ENCODE results near the gene GCLM.
"Not testable (repeated sequence)": the region's sequence is repeated elsewhere in the genome, so short reads cannot be mapped to it uniquely, and the experiment has no call there.

The GCLM gene, protein sequence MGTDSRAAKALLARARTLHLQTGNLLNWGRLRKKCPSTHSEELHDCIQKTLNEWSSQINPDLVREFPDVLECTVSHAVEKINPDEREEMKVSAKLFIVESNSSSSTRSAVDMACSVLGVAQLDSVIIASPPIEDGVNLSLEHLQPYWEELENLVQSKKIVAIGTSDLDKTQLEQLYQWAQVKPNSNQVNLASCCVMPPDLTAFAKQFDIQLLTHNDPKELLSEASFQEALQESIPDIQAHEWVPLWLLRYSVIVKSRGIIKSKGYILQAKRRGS

DNA sequence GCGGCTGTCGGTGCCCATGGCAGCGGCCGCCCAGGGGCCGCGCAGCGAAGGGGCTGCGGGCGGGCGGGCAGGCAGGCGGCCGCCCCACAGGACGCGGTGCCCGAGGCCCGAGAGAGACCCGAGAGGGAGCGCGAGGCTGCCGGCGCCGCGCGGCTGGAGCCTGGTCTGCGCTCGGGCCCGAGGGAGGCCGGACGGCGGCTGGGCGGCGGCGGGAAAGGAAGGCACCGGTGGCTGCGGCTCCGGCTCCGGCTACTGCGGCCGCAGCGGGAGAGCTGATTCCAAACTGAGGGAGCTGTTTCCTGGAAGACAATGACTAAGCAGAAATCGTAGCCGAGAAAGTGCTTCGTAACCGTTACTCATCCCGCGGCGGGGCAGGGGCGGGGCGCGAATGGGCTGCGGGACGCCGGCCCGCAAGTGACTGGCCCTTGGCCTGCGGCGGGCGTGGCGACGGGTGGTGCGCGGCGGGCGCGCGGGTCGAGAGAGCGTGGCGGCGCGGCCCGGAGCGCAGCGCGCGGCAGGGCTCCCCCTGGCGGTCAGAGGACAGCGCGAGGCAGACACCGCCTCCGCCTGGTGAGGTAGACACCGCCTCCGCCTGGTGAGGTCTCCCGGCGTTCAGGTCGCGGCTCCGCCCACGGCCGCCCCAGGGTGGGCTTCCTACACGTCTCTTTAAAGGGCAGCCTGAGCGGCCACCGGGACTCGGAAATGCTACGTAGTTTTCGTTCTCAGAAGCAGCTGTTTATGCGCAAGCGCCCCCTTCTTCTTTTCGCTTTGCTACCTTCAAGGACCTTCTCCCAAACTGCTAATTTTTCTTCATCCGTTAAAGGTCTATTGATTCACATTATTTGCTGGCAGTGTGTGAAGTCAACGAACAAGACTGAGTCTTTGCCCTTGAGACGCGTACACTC, at the start of gene GCLM:
Gene GCLM (minus strand): TSS at position 285 of the 905 bp plus-strand sequence. CDS start 267 bp downstream, at position 18.
- peak; percentile 95 for DNase-seq

DNA sequence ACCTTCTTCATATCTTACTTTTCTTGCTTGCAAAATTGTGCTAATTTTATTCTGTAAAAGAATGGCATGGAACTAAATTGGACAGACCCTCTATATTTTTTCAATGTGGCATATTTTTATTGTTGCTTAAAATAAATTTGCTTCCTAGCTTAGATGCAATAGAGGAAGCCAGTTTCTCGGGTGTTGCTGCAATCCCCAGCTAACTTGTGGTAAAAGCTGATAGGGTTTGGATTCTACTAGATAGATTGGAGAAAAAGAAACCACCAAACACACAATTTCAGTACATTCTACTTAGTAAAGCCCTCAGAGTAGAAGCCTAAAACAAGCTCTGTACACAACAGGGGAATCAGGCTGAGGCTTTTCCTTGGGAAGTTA, 49.5 kb upstream of the GCLM start:
- DNase-seq = no peak

DNA sequence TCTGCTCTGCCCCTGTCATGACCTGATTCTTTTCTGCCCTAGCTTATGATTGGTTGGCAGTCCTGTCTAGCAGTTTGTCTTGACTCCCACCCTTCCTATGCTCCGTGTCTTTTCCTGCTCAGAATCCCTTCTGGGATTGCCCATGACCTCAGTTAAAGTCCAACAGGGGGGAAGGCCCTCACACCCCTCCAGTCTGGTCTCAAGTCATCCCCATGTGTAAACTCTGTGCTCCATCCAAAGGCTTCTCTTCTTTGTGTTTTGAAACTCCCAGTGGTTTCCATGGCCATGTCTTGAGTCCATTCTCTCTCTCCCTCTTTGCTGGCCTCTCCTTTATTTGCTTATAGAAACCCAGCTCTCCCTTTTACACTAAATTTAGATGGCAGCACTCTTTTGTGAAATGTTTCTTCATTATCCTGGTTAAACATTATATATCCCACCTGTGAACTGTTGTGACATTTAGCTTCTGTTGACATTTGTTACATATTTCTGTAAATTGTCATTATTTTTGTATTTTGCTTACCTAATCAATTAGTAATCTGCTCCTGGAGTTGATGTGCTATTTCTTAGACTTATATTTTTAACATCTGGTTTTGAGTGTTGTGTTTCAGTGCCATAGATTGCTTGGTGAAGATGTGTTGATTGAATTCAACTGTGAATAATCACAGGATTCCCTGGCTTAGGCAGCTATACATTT, 48.9 kb upstream of the GCLM start:
- DNase-seq = no peak

DNA sequence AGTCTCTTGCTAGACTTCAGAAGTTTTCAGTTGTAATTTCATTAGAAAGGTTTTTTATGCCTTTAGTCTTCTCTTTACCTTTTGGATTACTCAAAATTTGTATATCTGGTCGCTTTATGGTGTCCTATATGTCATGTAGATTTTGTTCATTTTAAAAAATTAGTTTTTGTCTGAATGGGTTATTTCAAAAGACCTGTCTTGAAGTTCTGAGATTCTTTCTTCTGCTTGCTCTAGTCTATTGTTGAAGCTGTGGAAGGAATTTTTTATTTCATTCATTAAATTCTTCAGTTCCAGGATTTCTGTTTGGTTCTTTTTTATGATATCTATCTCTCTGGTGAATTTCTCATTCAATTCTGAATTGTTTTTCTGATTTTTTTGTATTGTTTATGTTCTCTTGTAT, 46.5 kb upstream of the GCLM start:
- DNase-seq = no peak

DNA sequence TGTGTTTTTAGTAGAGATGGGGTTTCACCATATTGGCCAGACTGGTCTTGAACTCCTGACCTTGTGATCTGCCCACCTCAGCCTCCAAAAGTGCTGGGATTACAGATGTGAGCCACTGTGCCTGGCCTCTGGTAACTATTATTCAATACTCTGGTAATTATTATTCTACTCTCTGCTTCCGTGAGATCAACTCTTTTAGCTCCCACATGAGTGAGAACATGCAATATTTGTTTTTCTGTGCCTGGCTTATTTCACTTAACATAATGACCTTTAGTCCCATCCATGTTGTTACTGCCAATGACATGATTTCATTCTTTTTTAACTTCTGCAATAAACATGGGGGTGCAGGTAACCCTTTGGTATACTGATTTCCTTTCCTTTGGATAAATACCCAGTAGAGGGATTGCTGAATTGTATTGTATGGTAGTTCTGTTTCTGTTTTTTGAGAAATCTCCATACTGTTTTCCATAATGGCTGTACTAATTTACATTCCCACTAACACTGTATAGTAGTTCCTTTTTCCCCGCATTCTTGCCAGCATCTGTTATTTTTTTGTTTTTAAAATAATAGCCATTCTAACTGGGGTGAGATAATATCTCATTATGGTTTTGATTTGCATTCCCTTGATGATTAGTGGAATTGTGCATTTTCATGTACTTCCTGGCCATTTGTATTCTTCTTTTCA, 37.9 kb upstream of the GCLM start:
- DNase-seq = not testable (repeated sequence)

DNA sequence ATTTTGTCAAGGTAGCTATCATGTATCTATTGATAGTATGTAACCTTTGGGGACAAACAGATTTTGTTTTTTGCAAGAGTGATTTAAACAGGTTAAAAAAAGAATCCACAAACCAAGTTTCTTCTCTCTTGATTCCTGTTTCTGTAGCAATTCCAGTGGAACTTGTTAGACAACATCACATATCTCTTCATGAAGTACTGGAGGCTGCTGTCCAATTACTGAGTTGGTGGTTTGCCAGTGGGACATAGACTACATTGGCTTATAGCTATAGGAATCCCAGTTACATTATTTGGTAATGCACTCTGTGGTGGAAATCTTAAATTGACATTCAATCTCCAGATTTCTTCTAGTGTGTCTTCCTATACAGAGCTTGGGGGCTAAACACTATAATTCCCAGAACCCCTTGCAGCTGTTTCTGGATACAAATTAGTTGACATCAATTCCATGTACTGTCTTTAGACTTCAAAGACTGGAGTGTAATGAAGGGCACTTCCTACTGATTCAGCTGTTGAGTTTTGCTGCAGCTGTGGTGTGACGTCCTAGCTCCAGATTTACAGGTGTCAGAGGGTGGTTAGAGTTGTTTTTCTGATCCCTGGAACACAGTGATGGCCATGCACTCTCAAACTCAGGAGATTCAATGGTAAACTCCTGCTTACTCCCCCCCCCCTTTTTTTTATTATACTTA, 29.4 kb upstream of the GCLM start:
- no peak for DNase-seq

DNA sequence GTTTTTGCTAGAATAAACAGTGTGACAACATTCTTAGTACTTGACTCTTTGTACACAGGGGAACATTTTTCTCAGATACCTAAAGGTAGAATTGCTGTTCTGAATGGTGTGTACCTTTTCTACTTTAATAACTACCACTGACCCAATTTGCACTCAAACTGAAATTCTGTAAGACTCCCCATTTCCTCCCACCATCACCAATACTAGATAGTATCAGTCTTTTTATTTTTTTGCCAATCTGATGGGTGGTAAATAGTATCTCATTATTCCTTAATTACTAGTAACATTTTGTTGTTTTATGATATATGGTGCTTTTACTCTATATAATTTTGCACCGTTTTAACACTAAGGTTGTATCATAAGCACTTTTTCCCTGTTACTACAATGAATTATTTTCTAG, 28.8 kb upstream of the GCLM start:
- no peak for DNase-seq

DNA sequence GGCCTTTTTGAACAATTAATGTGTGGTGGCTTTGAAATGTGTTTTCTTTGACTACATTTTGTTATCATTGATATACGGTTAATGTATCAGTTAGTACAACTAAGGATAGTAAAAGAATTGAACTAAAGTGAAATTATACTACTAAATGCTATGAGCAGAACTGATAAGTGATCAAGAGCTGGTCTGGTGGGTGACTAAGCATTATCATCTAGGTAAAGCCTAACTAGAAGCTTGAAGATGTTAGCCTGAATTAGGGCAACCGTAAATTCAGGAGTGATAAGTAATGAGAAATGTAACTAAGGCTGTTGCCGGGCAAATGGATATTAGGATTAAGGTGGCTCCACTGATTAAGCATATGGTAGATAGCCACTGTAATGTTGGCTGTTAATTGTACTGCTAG, 16.0 kb upstream of the GCLM start:
- no peak for DNase-seq

DNA sequence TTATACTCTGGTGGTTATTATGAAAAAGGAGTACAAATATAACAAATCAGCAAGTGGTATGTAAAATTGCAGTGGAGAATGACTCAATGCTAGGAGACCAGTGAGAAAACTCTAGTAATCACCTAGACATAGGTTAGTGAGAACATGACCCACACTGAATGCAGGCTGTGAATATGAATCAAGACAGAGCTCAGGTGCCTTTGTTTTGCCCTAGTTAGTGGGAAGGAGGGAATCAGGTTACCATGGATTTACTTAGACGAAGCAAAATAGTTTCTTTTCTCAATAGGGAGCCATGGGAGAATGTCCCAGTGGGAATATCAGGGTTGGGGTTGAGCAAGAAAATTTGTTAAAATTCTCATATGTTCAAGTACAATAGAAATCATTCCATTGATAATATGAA, 10.6 kb upstream of the GCLM start:
- no peak for DNase-seq

DNA sequence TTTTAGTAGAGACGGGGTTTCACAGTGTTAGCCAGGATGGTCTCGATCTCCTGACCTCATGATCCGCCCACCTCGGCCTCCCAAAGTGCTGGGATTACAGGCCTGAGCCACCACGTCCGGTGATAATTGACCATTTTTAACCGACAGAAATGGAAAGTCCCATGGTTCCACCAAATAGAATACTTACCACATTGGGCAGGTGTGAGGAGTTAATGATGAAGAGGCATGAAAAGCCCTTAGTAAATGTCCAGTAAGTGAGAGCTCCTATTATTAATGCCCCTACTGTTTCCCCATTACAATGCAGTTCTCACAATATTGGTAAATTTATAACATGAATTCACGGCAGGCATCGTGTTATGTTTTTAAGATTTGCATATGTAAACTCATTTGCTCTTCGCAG, 8.1 kb upstream of the GCLM start:
- no peak for DNase-seq

DNA sequence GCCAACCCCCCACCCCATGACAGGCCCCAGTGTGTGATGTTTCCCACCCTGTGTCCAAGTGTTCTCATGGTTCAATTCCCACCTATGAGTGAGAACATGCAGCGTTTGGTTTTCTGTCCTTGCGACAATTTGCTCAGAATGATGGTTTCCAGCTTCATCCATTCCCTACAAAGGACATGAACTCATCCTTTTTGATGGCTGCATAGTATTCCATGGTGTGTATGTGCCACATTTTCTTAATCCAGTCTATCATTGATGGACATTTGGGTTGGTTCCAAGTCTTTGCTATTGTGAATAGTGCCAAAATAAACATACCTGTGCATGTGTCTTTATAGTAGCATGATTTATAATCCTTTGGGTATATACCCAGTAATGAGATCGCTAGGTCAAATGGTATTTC, 1.6 kb upstream of the GCLM start:
- not testable (repeated sequence) for DNase-seq

DNA sequence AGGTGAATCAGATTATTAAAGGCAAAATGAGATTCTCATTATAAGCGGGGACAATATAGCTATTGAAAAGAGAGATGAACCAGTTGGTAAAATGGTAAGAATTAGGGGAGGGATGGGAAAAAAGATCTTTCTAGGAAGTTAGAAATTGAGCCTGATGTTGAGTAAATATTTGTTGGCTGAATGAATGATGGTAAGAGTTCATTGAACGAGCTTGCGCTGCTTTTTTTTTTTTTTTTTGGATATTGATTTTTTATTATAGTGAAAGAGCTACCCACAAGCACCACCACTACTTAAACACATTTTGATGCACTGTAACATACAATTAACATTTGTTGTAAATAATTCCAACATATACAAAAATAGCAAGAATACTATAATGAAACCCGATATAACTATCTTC, 1.1 kb upstream of the GCLM start:
- no peak for DNase-seq

DNA sequence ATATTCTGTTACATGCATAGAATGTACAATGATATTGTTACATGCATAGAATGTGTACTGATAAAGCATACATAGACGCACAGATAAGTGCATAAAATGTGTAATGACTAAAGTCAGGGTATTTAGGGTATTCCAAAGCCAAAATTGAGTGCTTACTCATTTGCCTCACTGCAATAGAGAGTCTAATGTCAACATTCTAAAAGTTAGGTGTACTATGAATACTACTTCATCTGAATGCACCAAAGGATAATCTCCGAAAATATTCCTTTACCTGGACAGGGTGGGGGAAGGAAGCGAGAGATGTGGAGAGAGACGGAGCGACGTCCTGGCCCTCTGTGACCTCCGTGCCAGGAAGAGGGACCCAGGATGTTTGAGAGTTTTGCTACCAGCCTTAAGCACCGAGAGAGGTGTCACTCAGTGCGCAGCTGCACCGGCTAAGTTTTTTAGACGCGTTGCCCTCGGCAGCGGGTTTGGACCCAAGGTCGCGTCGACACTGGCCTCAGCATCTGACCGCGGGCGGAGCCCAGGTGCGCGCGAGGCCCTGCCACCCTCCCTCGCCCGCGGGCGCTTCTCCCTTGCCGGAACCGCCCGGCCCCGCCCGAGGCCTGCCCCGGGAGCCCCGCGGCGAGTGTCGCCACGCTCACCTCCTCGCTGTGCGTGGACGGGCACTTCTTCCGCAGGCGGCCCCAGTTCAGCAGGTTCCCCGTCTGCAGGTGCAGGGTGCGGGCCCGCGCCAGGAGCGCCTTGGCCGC, 660 bp downstream of the GCLM start:
- peak; percentile 34 for DNase-seq

DNA sequence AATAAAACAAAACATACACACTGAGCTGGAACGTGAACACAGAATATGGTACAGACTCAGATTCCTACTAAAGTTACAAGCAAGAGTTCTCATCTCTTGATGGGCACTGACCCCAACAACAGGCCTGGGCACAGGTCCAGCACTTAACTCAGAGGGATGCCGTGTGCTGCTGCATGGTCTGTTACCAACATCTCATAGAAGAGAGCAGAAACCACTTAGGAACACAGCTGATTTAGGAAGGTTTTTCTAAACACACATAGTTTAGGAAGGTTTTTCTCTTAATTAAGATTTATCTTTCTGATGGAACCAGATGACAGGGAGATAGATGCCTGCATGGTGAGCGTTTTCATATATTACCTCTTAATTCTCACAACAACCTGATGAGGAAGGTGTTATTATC, 1.5 kb downstream of the GCLM start:
- peak; percentile 71 for DNase-seq

DNA sequence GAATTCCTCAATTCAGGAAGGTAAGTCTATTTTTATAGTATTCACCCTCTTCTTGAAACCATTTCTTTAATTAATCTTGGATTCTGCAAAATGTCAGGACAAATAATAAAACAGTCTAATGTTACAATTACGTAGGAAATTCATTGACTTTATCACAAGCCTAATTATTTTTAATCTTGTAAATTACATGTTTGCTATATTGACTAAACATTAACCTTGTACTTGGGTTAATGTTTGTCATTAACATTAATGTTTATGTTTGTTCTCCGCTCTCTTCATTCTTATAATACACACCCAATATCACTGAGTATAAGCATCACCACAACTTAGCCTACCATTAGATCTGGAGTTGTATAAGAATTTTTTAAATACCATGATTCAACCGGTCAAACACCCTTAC, 2.8 kb downstream of the GCLM start:
- no peak for DNase-seq

DNA sequence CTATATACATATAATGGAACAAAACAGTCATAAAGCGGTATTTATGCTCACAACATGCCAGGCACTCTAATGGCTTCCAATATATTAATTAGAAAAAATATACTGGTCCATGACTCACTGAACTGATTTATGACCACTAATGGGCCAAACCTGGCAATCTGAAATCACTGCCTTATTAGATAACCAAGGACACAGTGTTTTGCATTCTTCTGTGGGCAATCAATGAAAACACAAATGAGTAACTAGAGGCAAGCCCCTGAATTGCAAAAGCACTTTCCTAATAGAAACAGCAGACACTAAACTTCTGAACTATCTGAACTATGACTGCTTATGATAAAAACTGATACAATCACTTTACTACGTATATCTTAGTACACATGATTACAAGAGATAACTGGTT, 3.5 kb downstream of the GCLM start:
- DNase-seq = peak; percentile 64

DNA sequence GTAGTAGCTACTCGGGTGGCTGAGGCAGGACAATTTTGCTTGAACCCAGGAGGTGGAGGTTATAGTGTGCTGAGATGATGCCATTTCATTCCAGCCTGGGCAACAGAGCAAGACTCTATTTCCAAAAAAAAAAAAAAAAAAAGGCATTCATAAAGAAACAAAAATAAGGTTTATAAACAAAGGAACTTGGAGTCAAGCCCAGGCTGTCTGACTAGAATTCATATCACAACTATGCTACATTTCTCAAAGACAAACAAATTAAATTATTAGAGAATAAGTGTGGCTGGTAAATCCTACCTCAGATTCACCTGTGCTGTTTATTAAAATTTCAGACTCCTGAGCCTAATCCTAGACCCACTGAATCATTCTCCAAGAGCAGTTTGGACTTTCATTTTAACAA, 4.2 kb downstream of the GCLM start:
- DNase-seq = peak; percentile 4

DNA sequence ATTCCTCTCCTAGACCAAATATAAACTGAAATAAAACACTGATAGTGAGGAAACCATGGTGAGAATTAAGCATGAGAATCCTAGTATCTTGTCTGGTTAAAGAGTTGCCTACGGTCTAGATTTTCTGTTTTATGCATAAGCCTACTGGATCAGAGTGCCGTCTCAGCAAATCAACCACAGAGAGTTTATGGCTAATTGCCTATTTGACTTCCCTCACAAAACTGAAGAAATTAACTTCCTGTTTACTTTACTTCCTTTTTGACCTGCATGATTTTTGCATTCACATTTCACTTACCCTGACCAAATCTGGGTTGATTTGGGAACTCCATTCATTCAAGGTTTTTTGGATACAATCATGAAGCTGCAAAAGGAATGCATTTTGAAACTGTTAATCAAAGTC, 5.0 kb downstream of the GCLM start:
- peak; percentile 4 for DNase-seq

DNA sequence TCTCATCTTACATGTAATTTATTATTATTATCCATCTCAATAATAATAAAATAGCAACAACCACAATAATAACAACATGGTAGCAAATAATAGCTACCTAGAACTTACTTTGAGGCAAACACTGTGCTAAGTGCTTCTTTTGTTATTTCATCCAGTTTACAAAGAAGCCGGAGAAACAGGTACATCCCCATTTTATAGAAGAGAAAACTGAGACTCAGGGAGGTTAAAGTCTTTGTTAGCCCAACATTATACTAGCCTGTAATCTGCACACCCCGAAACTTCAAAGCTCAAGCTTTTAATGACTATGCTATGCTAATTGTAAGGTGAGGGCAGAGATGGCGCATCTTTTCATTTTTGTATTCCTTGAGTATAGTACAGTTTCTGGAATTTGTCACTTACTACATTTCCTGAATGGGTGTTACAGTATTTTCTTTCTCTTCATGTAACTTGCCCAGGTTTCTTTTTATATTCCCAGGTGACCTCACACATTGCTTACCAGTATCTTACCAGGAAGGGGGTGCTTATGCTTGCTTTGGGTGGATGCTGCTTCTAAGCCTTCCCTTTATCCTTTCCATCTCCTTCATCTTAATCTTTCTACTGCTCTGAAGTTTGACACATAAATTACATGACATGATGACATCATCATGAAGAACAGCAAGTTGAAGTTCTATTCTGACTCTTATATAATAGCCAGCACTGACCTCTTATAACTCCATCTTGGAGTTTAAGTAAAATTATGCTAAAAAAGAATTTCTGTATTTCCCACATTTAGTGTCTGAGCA, 8.3 kb downstream of the GCLM start:
- no peak for DNase-seq

DNA sequence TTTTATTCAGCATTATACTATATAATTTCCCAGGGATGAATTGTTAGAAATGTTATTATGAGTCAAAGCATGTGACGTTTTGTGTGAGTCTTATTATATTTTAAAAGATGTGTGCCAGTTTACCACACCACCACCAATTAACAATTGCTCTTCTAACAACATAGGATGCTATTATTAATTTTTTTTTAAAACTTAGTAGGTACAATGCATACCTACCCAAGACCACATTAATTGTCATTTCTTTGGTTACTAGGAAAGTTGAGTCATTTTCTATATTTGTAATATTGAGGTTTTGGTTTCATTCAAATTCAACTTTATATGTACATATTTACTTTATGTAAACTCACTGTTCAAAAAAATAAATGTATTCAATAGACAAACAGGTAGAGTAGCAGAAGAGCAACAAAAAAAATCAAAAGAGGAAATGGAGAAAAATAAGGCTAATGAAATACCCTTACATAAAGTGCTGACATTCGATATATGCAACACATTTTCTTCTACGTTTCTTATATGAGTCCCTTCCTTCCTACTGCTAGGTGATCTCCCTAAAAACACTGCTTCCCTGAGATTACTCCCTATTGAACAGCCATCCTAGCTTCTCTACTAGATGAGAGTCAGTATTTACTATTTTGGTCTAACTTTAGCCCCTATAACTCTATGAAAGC, 9.6 kb downstream of the GCLM start:
- no peak for DNase-seq

Data from EL (cell line).